NT2/D1 (cell line): Measurements from ENCODE around the gene TENM4.

Experiments
- SUZ12 ChIP-seq: IDR thresholded peaks from 2 replicates; pipeline ENCODE4 v1.6.1; 2011; ENCODE audit not compliant: insufficient read length, insufficient read depth; ENCODE audit errors: extremely low read depth
- YY1 ChIP-seq: IDR thresholded peaks from 2 replicates; pipeline ENCODE4 v1.6.1; 2011; ENCODE audit not compliant: insufficient read length, insufficient read depth
- ZNF274 ChIP-seq: IDR thresholded peaks from 2 replicates; pipeline ENCODE4 v1.6.1; 2011; ENCODE audit warnings: mild to moderate bottlenecking, low read depth, low read length

DNA sequence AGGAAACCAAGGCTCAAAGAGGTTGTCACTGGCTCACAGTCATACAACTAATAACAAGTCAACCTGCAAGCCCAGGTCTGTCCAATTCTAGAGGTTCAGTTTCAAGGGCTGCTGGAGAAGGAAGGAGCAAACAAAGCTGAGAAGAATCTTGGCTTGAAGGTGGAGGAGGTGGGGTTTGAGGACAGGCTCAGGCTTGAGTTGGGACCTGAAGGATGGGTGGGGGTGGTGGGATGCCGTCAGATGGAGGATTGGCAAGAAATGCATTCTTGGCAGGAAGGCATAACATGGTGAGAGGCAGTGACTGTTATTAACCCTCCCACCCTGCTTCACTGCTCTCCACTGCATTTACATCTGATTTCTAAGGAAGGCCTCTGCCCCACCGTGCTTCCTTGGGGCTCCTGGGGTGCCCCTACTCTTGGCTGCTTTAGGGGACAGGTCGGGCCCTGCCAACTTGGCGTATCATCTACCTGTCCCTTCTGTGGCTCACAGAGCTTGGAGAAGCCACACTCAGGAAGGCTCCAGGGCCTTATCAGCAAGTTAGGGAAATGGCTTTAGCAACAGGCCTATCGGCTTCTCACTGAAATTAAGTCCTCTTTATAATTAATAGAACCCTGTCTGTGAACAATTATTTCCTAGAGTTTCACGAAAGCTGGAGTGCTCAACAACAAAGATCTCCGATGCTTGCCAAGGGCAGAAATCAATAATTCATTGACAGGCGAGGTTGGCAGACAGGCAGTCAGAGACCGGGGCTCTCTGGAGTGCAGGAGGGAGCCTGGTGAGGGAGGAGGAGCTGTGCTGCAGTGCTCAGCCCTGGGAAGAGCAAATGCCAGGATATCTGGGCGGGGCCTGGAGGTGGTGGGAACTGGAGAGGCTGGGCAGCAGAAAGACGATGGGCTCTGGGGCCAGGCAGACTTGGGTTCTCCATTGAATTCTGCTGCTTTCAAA, 781.2 kb downstream of the TENM4 start:
- TF ChIP-seq ZNF274 (no peak), SUZ12 (no peak), YY1 (no peak)
